Tibial nerve (tissue), 4 donors: ENCODE results near the gene ZSCAN22. TPM values are rescaled to one million over a fixed set of nuclear protein-coding genes. Genes with fewer than 3 reads are reported as not detected.

Source experiments
- DNase-seq, 2 donors: peaks; one replicate each; pipeline ENCODE4 v3.0.0-alpha.2; 2019; ENCODE audit warnings: low spot score in 2 of 2
- H3K27ac ChIP-seq, 4 donors: fragments of 200-600 bp; sonication (generic) in 3 of 4; one replicate each; pipeline ENCODE4 v1.5.1; 2017 to 2019; ENCODE audit warnings: mild to moderate bottlenecking in 1 of 4
- H3K27me3 ChIP-seq, 2 donors: fragments of 200-600 bp; sonication (generic) in 1 of 2; one replicate each; pipeline versions ENCODE4 v1.5.1 to v1.6.0; 2017 to 2019
- H3K36me3 ChIP-seq, 3 donors: fragments of 200-600 bp; sonication (generic); one replicate each; pipeline ENCODE4 v1.5.1; 2018 to 2019
- H3K4me1 ChIP-seq, 4 donors: fragments of 200-600 bp; sonication (generic) in 3 of 4; one replicate each; pipeline ENCODE4 v1.5.1; 2017 to 2019
- H3K4me3 ChIP-seq, 4 donors: fragments of 200-600 bp; sonication (generic) in 3 of 4; one replicate each; pipeline ENCODE4 v1.5.1; 2017 to 2019; ENCODE audit warnings: mild to moderate bottlenecking in 1 of 4, moderate library complexity in 1 of 4
- H3K9me3 ChIP-seq, 4 donors: fragments of 200-600 bp; sonication (generic) in 3 of 4; one replicate each; pipeline ENCODE4 v1.5.1; 2017 to 2019
- CTCF ChIP-seq, 5 experiments: fragments of 200-600 bp in 3 of 5; fragments of 450-650 bp in 2 of 5; sonication (generic) in 3 of 5; IDR thresholded peaks; one replicate each; pipeline ENCODE4 v1.5.1; 2016 to 2019; ENCODE audit warnings: antibody characterized with exemption in 5 of 5, mild to moderate bottlenecking in 3 of 5, moderate library complexity in 2 of 5
- EP300 ChIP-seq, 2 donors: sonication (generic); formaldehyde crosslinking; IDR thresholded peaks; one replicate each; pipeline ENCODE4 v1.6.1; 2017; ENCODE audit warnings: antibody characterized with exemption in 2 of 2, mild to moderate bottlenecking in 1 of 2
- POLR2A ChIP-seq, 2 donors: fragments of 450-650 bp; IDR thresholded peaks; one replicate each; pipeline ENCODE4 v1.6.1; 2017; ENCODE audit warnings: antibody characterized with exemption in 2 of 2, mild to moderate bottlenecking in 2 of 2, moderate library complexity in 2 of 2
- WGBS, 2 donors: methylation state at CpG; one replicate each; pipeline ENCODE4 v1.1.5; 2018; 5-methylcytosine and 5-hydroxymethylcytosine counted together
- total RNA-seq, 4 donors: library from RNA; depleted of rRNA; stranded (reverse); fragments of >200 nt; gene quantifications; one replicate each; pipeline ENCODE4 v1.1.0, GENCODE V29; 2016

The ZSCAN22 gene
- total RNA-seq, 4 donors from 2014 or later = 2.2 to 4.8 (median 4.2) TPM

- TF ChIP-seq EP300 (IDR thresholded peaks at IDR 0.05) (no peak), CTCF (IDR thresholded peaks at IDR 0.05) (no peak), POLR2A (IDR thresholded peaks at IDR 0.05) (no peak)
Observed at GRCh38 chr19:58326501-58326913, 287 bp upstream of the ZSCAN22 start.

GRCh38 chr19:58328999-58329398 lies 2.2 kb downstream of the ZSCAN22 start:
- Histone ChIP-seq H3K36me3 (peaks cover 0 to 2% (median 0%) of the 10 kb centered on the region in 3 donors), H3K4me3 (no peak overlapping the region), H3K9me3 (no peaks in the 10 kb centered on the region), H3K4me1 (peaks cover 0 to 33% (median 12%) of the 10 kb centered on the region in 4 donors), H3K27me3 (no peaks in the 10 kb centered on the region), H3K27ac (no peak overlapping the region)
- 44 to 48% methylated on average over 10 of the region's 10 CpGs for WGBS, 2 donors
- DNase-seq = no peak
- TF ChIP-seq POLR2A (IDR thresholded peaks at IDR 0.05) (no peak), EP300 (IDR thresholded peaks at IDR 0.05) (no peak), CTCF (IDR thresholded peaks at IDR 0.05) (no peak)

More at GRCh38 chr19:58326501-58326913, 287 bp upstream of the ZSCAN22 start:
- Histone ChIP-seq H3K27ac (peak overlapping the region; percentile 92 to 96 (median 96)), H3K27me3 (no peaks in the 10 kb centered on the region), H3K9me3 (no peaks in the 10 kb centered on the region), H3K4me1 (peaks cover 0 to 33% (median 12%) of the 10 kb centered on the region in 4 donors), H3K4me3 (peak overlapping the region; percentile 70 to 84 (median 82)), H3K36me3 (peaks cover 0 to 23% (median 0%) of the 10 kb centered on the region in 3 donors)
- DNase-seq = no peak
- WGBS, 2 donors = 2 to 9% methylated on average over 9 of the region's 9 CpGs

GRCh38 chr19:58330458-58330857 lies 3.7 kb downstream of the ZSCAN22 start:
- no peaks in the 10 kb centered on the region for H3K9me3 ChIP-seq
- H3K27me3 ChIP-seq = no peaks in the 10 kb centered on the region
- TF ChIP-seq CTCF (IDR thresholded peaks at IDR 0.05) = no peak
- no peak for TF ChIP-seq EP300 (IDR thresholded peaks at IDR 0.05)
- TF ChIP-seq POLR2A (IDR thresholded peaks at IDR 0.05) = no peak
- peak overlapping the region in 1 of 4 donors; percentile 28 for H3K27ac ChIP-seq
- H3K4me3 ChIP-seq = no peak overlapping the region
- H3K4me1 ChIP-seq = peaks cover 0 to 28% (median 12%) of the 10 kb centered on the region in 4 donors
- DNase-seq = no peak
- WGBS, 2 donors = 57 to 63% methylated on average over 4 of the region's 4 CpGs
- peaks cover 0 to 12% (median 0%) of the 10 kb centered on the region in 3 donors for H3K36me3 ChIP-seq

- TF ChIP-seq CTCF (IDR thresholded peaks at IDR 0.05) (no peak), EP300 (IDR thresholded peaks at IDR 0.05) (no peak), POLR2A (IDR thresholded peaks at IDR 0.05) (no peak)
- Histone ChIP-seq H3K27me3 (no peaks in the 10 kb centered on the region), H3K4me3 (no peak overlapping the region), H3K36me3 (peaks cover 0 to 31% (median 0%) of the 10 kb centered on the region in 3 donors), H3K9me3 (peaks cover 0 to under 1% (median 0%) of the 10 kb centered on the region in 4 donors), H3K27ac (no peak overlapping the region), H3K4me1 (peaks cover 0 to 14% (median 6%) of the 10 kb centered on the region in 4 donors)
- no peak for DNase-seq
- 69 to 84% methylated on average over 1 of the region's 1 CpG for WGBS, 2 donors
Observed at GRCh38 chr19:58332697-58333096, 5.9 kb downstream of the ZSCAN22 start.

- TF ChIP-seq POLR2A (IDR thresholded peaks at IDR 0.05) (no peak), EP300 (IDR thresholded peaks at IDR 0.05) (no peak), CTCF (IDR thresholded peaks at IDR 0.05) (no peak)
- 93% methylated on average over 15 to 19 of the region's 19 CpGs for WGBS, 2 donors
- Histone ChIP-seq H3K27me3 (no peaks in the 10 kb centered on the region), H3K4me1 (no peaks in the 10 kb centered on the region), H3K4me3 (no peak overlapping the region), H3K27ac (no peak overlapping the region), H3K36me3 (peaks cover 0 to 52% (median 0%) of the 10 kb centered on the region in 3 donors), H3K9me3 (peaks cover 0 to 22% (median 0%) of the 10 kb centered on the region in 4 donors)
- DNase-seq = no peak
Observed at GRCh38 chr19:58334691-58335249, 8.0 kb downstream of the ZSCAN22 start.
